Hepatocyte (in vitro differentiated cells): ENCODE data around the gene PAMR1.

Source experiments
- EZH2 ChIP-seq: fragments of 200-600 bp; sonication (generic); IDR thresholded peaks from 2 replicates; pipeline ENCODE4 v1.6.1; 2016; ENCODE audit warnings: antibody characterized with exemption, mild to moderate bottlenecking, borderline replicate concordance
- EZH2phosphoT487 ChIP-seq: fragments of 200-600 bp; sonication (generic); IDR thresholded peaks from one replicate; pipeline ENCODE4 v1.6.1; 2018; ENCODE audit warnings: antibody characterized with exemption, mild to moderate bottlenecking, low read depth, moderate library complexity; ENCODE audit not compliant: unreplicated experiment, severe bottlenecking

- TF ChIP-seq EZH2phosphoT487: no peak
- no peak for TF ChIP-seq EZH2
These were observed 126.5 kb downstream of the PAMR1 start for GRCh38 chr11:35398881-35399280.
